ENCODE measurements around the gene SLC25A5.

The SLC25A5 gene

GRCh38 chrX:119505945-119506344 is 37.7 kb downstream of the SLC25A5 start:
- DNase-seq (ENCODE audit: low read depth) = no peak

- DNase-seq (ENCODE audit: low read depth) = no peak
These were observed 39.0 kb downstream of the SLC25A5 start for GRCh38 chrX:119507206-119507605.

GRCh38 chrX:119512146-119512800 is 44.0 kb downstream of the SLC25A5 start:
- no peak for DNase-seq (ENCODE audit: low read depth)

- DNase-seq (ENCODE audit: low read depth) = peak; percentile 11
These were observed 48.0 kb downstream of the SLC25A5 start for GRCh38 chrX:119516157-119516702.

- DNase-seq (ENCODE audit: low read depth) = no peak
These were observed 50.1 kb downstream of the SLC25A5 start for GRCh38 chrX:119518371-119518770.

Measured in activated T-cell treated with anti-CD3 and anti-CD28 coated beads for 1 hour (primary cell).